ENCODE data around the gene RNF212B. TPM values are rescaled to one million over a fixed set of nuclear protein-coding genes. Genes with fewer than 3 reads are reported as not detected.

The RNF212B gene
- total and polyA plus RNA-seq, 10 of the 15 experiments (the other 5 are each of a cell fraction or from before 2014, with no cell fraction given) = not detected

DNA sequence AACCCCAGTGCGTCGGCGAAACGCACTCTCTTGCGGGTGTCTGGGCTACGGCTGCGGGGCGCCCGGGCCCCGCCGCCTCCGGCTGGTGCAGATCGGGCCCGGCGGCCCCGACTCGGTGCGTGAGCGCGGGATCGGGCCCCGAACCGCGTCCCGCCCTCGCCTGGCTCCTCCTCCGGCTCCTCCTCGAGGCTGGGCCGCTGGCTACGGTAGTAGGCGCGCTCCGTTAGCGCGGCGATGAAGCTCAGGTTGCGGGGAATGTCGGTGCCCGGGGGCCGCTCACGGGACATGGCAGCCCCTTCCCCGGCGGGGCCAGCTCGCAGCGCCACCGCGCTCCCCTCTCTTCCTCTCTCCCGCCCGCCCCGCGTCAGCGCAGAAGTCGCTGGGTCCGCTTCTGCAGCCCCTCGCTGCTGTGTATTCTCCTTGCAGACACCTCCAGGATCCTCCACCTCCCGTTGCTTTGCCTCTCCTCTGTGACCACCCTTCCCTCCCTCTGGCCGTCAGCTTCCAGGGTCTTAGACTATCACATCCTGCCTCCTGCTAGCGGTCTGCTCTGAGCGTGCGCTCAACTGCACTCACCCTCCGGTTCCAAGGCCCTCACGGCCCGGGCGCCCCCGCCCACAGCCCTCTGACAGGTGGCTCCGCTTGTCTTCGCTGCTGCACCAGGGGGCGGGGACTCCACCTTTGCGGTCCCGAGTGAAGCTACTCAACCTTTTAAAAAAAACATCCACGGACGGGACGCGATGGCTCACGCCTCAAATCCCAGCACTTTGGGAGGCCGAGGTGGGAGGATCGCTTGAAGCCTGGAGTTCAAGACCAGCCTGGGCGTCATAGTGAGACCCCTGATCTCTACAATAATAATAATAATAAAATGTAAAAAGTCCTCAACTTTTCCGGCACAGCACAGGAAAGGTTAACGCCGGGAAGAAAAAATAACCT, 64.8 kb downstream of the RNF212B start, which contains the start of gene PPP1R3E:
Gene PPP1R3E, minus strand, starts transcription at position 570 of the 936 bp plus-strand sequence. Its CDS starts 283 bp downstream, at position 287.
- SMC1A ChIA-PET (ENCODE audit: uncharacterized antibody, unreplicated experiment) = interaction anchor here (0.8 to 7.1 kb wide), 5 partner anchors 10 to 226 kb away, joined by 3 to 48 read pairs (median 3); partner anchors contain the start of genes ACIN1, C14orf119, HOMEZ and PABPN1
- ATAC-seq = peak; percentile 60
- WGBS (ENCODE audit: insufficient coverage, insufficient replicate concordance, low lambda C conversion rate, missing lambda C conversion rate) = under 1% methylated on average over 74 of the region's 81 CpGs
- intact Hi-C loops (cut with micrococcal nuclease; ENCODE audit: unreplicated experiment) = no loop called here
- Histone ChIP-seq H3K27me3 (replicated peaks in 1 of 2; ENCODE audit: control insufficient read depth in 2 of 2, insufficient read depth in 2 of 2, low read length in 1 of 2) (no peaks in the 10 kb centered on the region), H2AFZ (ENCODE audit: control insufficient read depth, low read depth, low read length) (peak within 1 kb of the TSS; percentile 92), H3K36me3 (ENCODE audit: control insufficient read depth in 2 of 2, insufficient read depth in 2 of 2, low read length in 1 of 2) (no peaks in the 10 kb centered on the region), H3K4me3 (peak within 1 kb of the TSS; percentile 67), H3K4me2 (ENCODE audit: control insufficient read depth, insufficient read depth) (peak within 1 kb of the TSS; percentile 73), H4K20me1 (ENCODE audit: control insufficient read depth, insufficient read depth) (no peaks in the 10 kb centered on the region), H3K79me2 (ENCODE audit: control insufficient read depth, insufficient read depth, low read length) (peaks cover 23% of the 10 kb centered on the region), H3K9me3 (replicated peaks; ENCODE audit: control insufficient read depth, insufficient read depth, low read length) (no peaks in the 10 kb centered on the region), H3K27ac (ENCODE audit: control insufficient read depth, insufficient read depth) (peak within 1 kb of the TSS; percentile 84), H3K9ac (ENCODE audit: control insufficient read depth, insufficient read depth, low read length) (peak within 1 kb of the TSS; percentile 78), H3K4me1 (ENCODE audit: control insufficient read depth, insufficient read depth, low read length) (peaks cover 14% of the 10 kb centered on the region)
- RAD21 ChIA-PET (ENCODE audit: unreplicated experiment) = interaction anchor here (0.8 to 8.7 kb wide), 3 partner anchors 17 to 208 kb away, joined by 4 to 103 read pairs (median 21); partner anchors contain the start of genes ACIN1, C14orf119, HOMEZ and PABPN1
- no TSS peak for BruUV-seq (replicated peaks)
- DNase-seq (ENCODE audit: low read depth, low spot score) = no peak
- CTCF ChIA-PET = interaction anchor here (0.7 to 5.8 kb wide), 15 partner anchors 8 to 234 kb away, joined by 3 to 77 read pairs (median 4); partner anchors contain the start of genes HOMEZ and PABPN1
- POLR2A ChIA-PET = interaction anchor here (0.6 to 5.7 kb wide), 5 partner anchors 14 to 208 kb away, joined by 3 to 98 read pairs (median 4); partner anchors contain the start of genes ACIN1, C14orf119, HOMEZ and PABPN1
- FAIRE-seq = peak; percentile 59
- in situ Hi-C loops (cut with MboI) = loop anchor here (10.0 to 25.0 kb wide), 2 partner anchors 810 to 1132 kb away; partner anchors contain the start of genes DCAF11 and NRL
- TF ChIP-seq SMAD1 (IDR thresholded peaks at IDR 0.05; ENCODE audit: low read depth, partially characterized antibody) (peak; percentile 42), RFX5 (IDR thresholded peaks at IDR 0.05; ENCODE audit: low read depth, low read length) (no peak), IKZF2 (IDR thresholded peaks at IDR 0.05) (peak in 1 of 2 experiments; percentile 8; a peak in 1 of 4 replicates), TCF12 (IDR thresholded peaks at IDR 0.05; ENCODE audit: low read depth, low read length) (peak; percentile 80), SMAD5 (IDR thresholded peaks at IDR 0.05; ENCODE audit: low read depth) (no peak), MTA2 (IDR thresholded peaks at IDR 0.05; ENCODE audit: low read depth) (no peak), RCOR1 (conservative IDR thresholded peaks at IDR 0.05; ENCODE audit: low read depth, low read length) (peak; percentile 53; the same call in 1 of the 2 replicates), HDGF (IDR thresholded peaks at IDR 0.05) (peak; percentile 92), NR2C1 (IDR thresholded peaks at IDR 0.05) (no peak), CBX5 (IDR thresholded peaks at IDR 0.05; ENCODE audit: low read depth) (0 out of 2 replicates have a peak, but pooled peaks have one; percentile 66), HSF1 (IDR thresholded peaks at IDR 0.05; ENCODE audit: low read depth, low read length) (no peak), BHLHE40 (IDR thresholded peaks at IDR 0.05; ENCODE audit: borderline replicate concordance in 1 of 2, low read depth in 2 of 2, low read length in 1 of 2) (peak in 1 of 2 experiments; percentile 70; a peak in 1 of 4 replicates), GATAD2B (conservative IDR thresholded peaks at IDR 0.05; ENCODE audit: low read depth) (peak; percentile 37; the same call in 1 of the 2 replicates), ZNF622 (IDR thresholded peaks at IDR 0.05) (no peak), NFXL1 (IDR thresholded peaks at IDR 0.05; ENCODE audit: borderline replicate concordance) (no peak), IKZF1 (conservative IDR thresholded peaks at IDR 0.05) (no peak; the same call in 1 of the 2 replicates), BACH1 (IDR thresholded peaks at IDR 0.05; ENCODE audit: borderline replicate concordance) (peak; percentile 37; the same call in 1 of the 2 replicates)
- TF ChIP-seq, protein P1, sequence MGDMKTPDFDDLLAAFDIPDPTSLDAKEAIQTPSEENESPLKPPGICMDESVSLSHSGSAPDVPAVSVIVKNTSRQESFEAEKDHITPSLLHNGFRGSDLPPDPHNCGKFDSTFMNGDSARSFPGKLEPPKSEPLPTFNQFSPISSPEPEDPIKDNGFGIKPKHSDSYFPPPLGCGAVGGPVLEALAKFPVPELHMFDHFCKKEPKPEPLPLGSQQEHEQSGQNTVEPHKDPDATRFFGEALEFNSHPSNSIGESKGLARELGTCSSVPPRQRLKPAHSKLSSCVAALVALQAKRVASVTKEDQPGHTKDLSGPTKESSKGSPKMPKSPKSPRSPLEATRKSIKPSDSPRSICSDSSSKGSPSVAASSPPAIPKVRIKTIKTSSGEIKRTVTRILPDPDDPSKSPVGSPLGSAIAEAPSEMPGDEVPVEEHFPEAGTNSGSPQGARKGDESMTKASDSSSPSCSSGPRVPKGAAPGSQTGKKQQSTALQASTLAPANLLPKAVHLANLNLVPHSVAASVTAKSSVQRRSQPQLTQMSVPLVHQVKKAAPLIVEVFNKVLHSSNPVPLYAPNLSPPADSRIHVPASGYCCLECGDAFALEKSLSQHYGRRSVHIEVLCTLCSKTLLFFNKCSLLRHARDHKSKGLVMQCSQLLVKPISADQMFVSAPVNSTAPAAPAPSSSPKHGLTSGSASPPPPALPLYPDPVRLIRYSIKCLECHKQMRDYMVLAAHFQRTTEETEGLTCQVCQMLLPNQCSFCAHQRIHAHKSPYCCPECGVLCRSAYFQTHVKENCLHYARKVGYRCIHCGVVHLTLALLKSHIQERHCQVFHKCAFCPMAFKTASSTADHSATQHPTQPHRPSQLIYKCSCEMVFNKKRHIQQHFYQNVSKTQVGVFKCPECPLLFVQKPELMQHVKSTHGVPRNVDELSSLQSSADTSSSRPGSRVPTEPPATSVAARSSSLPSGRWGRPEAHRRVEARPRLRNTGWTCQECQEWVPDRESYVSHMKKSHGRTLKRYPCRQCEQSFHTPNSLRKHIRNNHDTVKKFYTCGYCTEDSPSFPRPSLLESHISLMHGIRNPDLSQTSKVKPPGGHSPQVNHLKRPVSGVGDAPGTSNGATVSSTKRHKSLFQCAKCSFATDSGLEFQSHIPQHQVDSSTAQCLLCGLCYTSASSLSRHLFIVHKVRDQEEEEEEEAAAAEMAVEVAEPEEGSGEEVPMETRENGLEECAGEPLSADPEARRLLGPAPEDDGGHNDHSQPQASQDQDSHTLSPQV (IDR thresholded peaks at IDR 0.05) = no peak

Measured in GM12878 (cell line).